ENCODE results near the gene BMP7. TPM values are rescaled to one million over a fixed set of nuclear protein-coding genes. Genes with fewer than 3 reads are reported as not detected.

BMP7 gene
- total and polyA plus RNA-seq, 2 of the 13 experiments (the other 11 are each of a cell fraction or from before 2014, with no cell fraction given) = not detected

GRCh38 chr20:57292611-57293010, 26.2 kb upstream of the BMP7 start (continued):
- TF ChIP-seq HMGXB3 (CRISPR knock-in tag; IDR thresholded peaks at IDR 0.05; ENCODE audit: borderline replicate concordance) = no peak
- TF ChIP-seq GTF2F1 (IDR thresholded peaks at IDR 0.05; ENCODE audit: low read length) = no peak
- TF ChIP-seq MXD4 (CRISPR knock-in tag; IDR thresholded peaks at IDR 0.05) = no peak
- TF ChIP-seq ZNF639 (CRISPR knock-in tag; conservative IDR thresholded peaks at IDR 0.05) = no peak
- TF ChIP-seq HMGXB4 (CRISPR knock-in tag; IDR thresholded peaks at IDR 0.05; ENCODE audit: borderline replicate concordance in 1 of 2, low read depth in 1 of 2) = no peak
- no peak for TF ChIP-seq ZNF430 (CRISPR knock-in tag; IDR thresholded peaks at IDR 0.05)
